Renal pelvis (tissue), 4 donors: ENCODE measurements around the gene SMIM29. TPM values are rescaled to one million over a fixed set of nuclear protein-coding genes. Genes with fewer than 3 reads are reported as not detected.

Source experiments
- DNase-seq: peaks from one replicate; pipeline ENCODE4 v3.0.0-alpha.2; 2013
- polyA plus RNA-seq, 3 donors: library from polyadenylated mRNA; unstranded; fragments of 120-200 nt; gene quantifications; one replicate each; pipeline ENCODE4 v1.2.1, GENCODE V29; 2013; ENCODE audit not compliant: insufficient read length in 3 of 3

The SMIM29 gene
- polyA plus RNA-seq, 3 donors: 11.9 to 16.1 (median 14.5) TPM

DNA sequence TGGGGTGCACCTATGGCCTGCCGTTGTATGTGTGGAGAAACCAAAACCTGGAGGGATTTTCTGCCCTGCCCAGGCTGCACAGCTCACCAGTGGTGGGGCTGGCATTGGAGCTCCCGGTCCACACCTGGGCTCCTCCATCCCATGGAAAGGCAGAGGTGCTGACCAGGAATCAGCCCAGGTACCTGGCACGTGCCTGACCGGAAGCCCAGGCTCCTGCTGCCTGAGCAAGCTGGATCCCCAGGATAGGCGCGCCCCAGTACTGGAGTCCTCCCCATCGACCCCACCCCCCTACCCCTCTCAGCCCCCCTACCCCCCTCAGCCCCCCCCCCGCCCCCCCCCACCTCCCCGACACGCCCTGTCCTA, 52.0 kb downstream of the SMIM29 start:
- no peak for DNase-seq

Other genes starting within 250 kb of the SMIM29 start
- under 1 TPM; 0.57 to 0.69 (median 0.59) TPM for gene GRM4, start 102.9 kb downstream of the SMIM29 start, polyA plus RNA-seq
- 100 to 1,000 TPM; 130 to 168 (median 164) TPM for gene HMGA1, start 12.1 kb downstream of the SMIM29 start, polyA plus RNA-seq
- gene NUDT3, start 143.7 kb upstream of the SMIM29 start, polyA plus RNA-seq: 10 to 100 TPM; 18.7 to 22.1 (median 19.1) TPM
- 1,000 to 10,000 TPM; 1,323 to 1,516 (median 1,388) TPM for gene RPS10, start 177.1 kb upstream of the SMIM29 start, polyA plus RNA-seq
- gene PACSIN1, start 217.1 kb upstream of the SMIM29 start, polyA plus RNA-seq: under 1 TPM; 0.80 to 0.96 (median 0.84) TPM